Measurements from ENCODE around the gene CHDH.

GRCh38 chr3:53817809-53818208, 28.4 kb downstream of the CHDH start:
- no peak for TF ChIP-seq CTCF (IDR thresholded peaks at IDR 0.05; ENCODE audit: low read depth, low read length, poor library complexity, severe bottlenecking)
- no peak for TF ChIP-seq EZH2phosphoT487 (IDR thresholded peaks at IDR 0.05; ENCODE audit: borderline replicate concordance, low read length)
